Gastroesophageal sphincter (tissue), 4 donors: ENCODE results near the gene TMEM101. TPM values are rescaled to one million over a fixed set of nuclear protein-coding genes. Genes with fewer than 3 reads are reported as not detected.
"Not testable (repeated sequence)": the region's sequence is repeated elsewhere in the genome, so short reads cannot be mapped to it uniquely, and the experiment has no call there.

ENCODE experiments used
- ATAC-seq: fragments of 150-250 bp; one replicate; pipeline ENCODE4 v1.9.1; 2016; ENCODE audit warnings: mild to moderate bottlenecking, moderate library complexity
- H3K27ac ChIP-seq, 4 donors: fragments of 200-600 bp; sonication (generic) in 3 of 4; 1 replicate in 3 of 4; 2 replicates in 1 of 4; pipeline ENCODE4 v1.5.1; 2016 to 2019
- H3K27me3 ChIP-seq: fragments of 200-600 bp; sonication (generic); one replicate; pipeline ENCODE4 v1.5.1; 2019
- H3K36me3 ChIP-seq, 2 donors: fragments of 200-600 bp; sonication (generic); one replicate each; pipeline ENCODE4 v1.5.1; 2019; ENCODE audit warnings: control low read depth in 1 of 2
- H3K4me1 ChIP-seq, 3 donors: fragments of 200-600 bp; sonication (generic); 1 replicate in 2 of 3; 2 replicates in 1 of 3; pipeline ENCODE4 v1.5.1; 2016 to 2019; ENCODE audit warnings: control low read depth in 2 of 3
- H3K4me3 ChIP-seq, 2 donors: fragments of 200-600 bp; sonication (generic); one replicate each; pipeline ENCODE4 v1.5.1; 2019; ENCODE audit warnings: mild to moderate bottlenecking in 1 of 2, moderate library complexity in 1 of 2
- H3K9me3 ChIP-seq, 3 donors: fragments of 200-600 bp; sonication (generic); one replicate each; pipeline ENCODE4 v1.5.1; 2017 to 2019; ENCODE audit warnings: control low read depth in 2 of 3
- EP300 ChIP-seq: sonication (generic); formaldehyde crosslinking; IDR thresholded peaks from one replicate; pipeline ENCODE4 v1.6.1; 2017; ENCODE audit warnings: antibody characterized with exemption, mild to moderate bottlenecking
- POLR2A ChIP-seq, 2 donors: fragments of 450-650 bp; IDR thresholded peaks; one replicate each; pipeline ENCODE4 v1.6.1; 2017; ENCODE audit warnings: antibody characterized with exemption in 2 of 2, mild to moderate bottlenecking in 2 of 2, moderate library complexity in 1 of 2
- POLR2AphosphoS5 ChIP-seq: sonication (generic); formaldehyde crosslinking; IDR thresholded peaks from one replicate; pipeline ENCODE4 v1.6.1; 2017; ENCODE audit warnings: antibody characterized with exemption
- WGBS, 2 donors: methylation state at CpG; one replicate each; pipeline ENCODE4 v1.1.5; 2018; ENCODE audit warnings: low coverage in 1 of 2; 5-methylcytosine and 5-hydroxymethylcytosine counted together
- total RNA-seq, 4 donors: library from RNA; depleted of rRNA; stranded (reverse); fragments of >200 nt; gene quantifications; one replicate each; pipeline ENCODE4 v1.1.0, GENCODE V29; 2016
- TF ChIP-seq, protein P1 (sequence below), 4 experiments: fragments of 200-600 bp in 2 of 4; fragments of 450-650 bp in 2 of 4; sonication (generic) in 1 of 4; IDR thresholded peaks; one replicate each; pipeline ENCODE4 v1.5.1; 2017 to 2019; ENCODE audit warnings: antibody characterized with exemption in 4 of 4, mild to moderate bottlenecking in 2 of 4, moderate library complexity in 2 of 4

Gene TMEM101
- total RNA-seq, 4 donors from 2014 or later, result 27.6 to 39.8 (median 33.6) TPM

DNA sequence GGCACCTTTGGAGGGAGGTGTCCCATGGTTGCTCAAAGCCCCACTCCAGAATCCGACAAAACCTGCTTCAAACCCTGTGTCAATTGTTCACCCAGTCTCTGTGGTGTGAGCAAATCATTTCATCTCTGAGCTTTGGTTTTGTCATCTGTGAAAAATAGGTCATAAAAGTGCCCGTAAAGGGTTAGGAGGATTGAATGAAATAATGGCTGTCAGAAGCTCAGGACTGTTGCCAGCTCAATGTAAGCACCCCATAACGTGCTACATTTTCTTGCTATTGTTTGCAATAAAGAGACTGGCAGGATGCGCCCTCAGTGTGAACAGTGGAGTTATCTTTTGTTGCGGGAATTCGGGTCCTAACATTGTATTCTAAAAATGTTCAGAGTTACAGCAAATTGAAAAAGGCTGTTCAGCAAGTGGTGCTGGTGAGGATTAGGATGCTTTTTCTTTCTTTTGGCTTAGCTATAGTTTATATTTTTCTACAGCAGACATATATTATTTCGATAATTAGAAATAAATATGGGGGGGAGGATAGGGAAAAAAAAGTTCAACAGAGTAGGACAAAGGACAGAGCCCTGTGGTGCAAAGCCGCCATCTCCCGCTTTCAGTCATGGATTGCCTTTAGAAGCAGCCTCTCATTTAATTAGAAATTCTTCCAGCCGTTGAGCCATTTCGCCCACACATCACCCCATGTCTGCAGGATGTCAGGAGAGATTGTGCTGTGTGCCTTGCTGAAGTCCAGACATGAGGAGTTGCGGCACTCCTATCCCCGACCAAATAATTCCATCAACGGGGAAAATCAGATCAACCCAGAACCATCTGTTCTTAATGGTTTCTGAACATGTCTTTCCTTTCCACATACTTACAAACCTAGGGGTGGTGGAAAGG, 40.1 kb downstream of the TMEM101 start:
- H3K4me3 ChIP-seq, result no peak overlapping the region
- ATAC-seq, result no peak
- TF ChIP-seq, protein P1, sequence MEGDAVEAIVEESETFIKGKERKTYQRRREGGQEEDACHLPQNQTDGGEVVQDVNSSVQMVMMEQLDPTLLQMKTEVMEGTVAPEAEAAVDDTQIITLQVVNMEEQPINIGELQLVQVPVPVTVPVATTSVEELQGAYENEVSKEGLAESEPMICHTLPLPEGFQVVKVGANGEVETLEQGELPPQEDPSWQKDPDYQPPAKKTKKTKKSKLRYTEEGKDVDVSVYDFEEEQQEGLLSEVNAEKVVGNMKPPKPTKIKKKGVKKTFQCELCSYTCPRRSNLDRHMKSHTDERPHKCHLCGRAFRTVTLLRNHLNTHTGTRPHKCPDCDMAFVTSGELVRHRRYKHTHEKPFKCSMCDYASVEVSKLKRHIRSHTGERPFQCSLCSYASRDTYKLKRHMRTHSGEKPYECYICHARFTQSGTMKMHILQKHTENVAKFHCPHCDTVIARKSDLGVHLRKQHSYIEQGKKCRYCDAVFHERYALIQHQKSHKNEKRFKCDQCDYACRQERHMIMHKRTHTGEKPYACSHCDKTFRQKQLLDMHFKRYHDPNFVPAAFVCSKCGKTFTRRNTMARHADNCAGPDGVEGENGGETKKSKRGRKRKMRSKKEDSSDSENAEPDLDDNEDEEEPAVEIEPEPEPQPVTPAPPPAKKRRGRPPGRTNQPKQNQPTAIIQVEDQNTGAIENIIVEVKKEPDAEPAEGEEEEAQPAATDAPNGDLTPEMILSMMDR (IDR thresholded peaks at IDR 0.05), result no peak
- no peak for TF ChIP-seq POLR2A (IDR thresholded peaks at IDR 0.05)
- no peak for TF ChIP-seq POLR2AphosphoS5
- TF ChIP-seq EP300, result no peak
- H3K27me3 ChIP-seq, result peaks cover 45% of the 10 kb centered on the region
- no peak overlapping the region for H3K27ac ChIP-seq
- H3K36me3 ChIP-seq, result no peaks in the 10 kb centered on the region
- 41 to 43% methylated on average over 11 to 12 of the region's 14 CpGs for WGBS, 2 donors
- no peaks in the 10 kb centered on the region for H3K9me3 ChIP-seq
- H3K4me1 ChIP-seq, result no peaks in the 10 kb centered on the region

DNA sequence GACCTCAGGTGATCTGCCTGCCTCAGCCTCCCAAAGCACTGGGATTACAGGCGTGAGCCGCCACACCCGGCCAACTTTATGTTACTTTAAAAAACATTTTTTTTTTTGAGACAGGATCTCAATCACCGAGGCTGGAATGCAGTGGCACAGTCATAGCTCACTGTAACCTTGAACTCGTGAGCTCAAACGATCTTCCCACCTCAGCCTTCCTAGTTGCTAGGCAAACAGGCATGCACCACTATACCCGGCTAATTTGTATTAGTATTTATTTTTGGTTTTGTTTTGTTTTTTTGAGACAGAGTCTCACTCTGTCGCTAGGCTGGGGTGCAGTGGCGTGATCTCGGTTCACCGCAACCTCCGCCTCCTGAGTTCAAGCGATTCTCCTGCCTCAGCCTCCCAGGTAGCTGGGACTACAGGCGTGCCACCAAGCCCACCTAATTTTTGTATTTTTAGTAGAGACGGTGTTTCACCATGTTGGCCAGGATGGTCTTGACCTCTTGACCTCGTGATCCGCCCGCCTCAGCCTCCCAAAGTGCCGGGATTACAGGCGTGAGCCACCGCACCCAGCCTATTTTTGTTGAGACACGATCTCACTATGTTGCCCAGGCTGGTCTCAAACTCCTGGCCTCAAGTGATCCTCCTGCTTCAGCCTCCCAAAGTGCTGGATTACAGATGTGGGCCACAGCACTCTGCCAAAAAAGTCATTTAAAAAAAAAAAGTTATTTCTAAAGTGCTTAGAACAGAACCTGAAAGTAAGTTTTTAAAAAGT, 42.1 kb downstream of the TMEM101 start:
- H3K36me3 ChIP-seq, H3K4me3 ChIP-seq, H3K9me3 ChIP-seq, H3K4me1 ChIP-seq, H3K27ac ChIP-seq, ATAC-seq: not testable (repeated sequence)
- H3K27me3 ChIP-seq, result peaks cover 41% of the 10 kb centered on the region
- WGBS, 2 donors, result 68 to 87% methylated on average over 5 to 14 of the region's 22 CpGs

DNA sequence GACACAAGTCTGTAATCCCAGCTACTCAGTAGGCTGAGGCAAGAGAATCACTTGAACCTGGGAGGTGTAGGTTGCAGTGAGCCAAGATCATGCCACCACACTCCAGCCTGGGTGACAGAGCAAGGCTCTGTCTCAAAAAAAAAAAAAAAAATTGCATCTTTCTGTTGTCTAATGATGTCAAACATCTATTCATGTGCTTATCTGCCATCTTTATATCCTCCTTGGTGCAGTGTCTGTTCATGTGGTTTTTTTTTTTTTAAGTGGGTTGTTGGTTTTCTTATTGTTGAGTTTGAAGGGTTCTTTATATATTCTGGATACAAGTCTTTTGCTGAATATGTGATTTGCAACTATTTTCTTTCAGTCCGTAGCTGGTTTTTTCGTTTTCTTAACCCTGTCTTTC, 43.3 kb downstream of the TMEM101 start:
- H3K27ac ChIP-seq, H3K4me3 ChIP-seq: not testable (repeated sequence)
- 48 to 50% methylated on average over 2 of the region's 2 CpGs for WGBS, 2 donors

DNA sequence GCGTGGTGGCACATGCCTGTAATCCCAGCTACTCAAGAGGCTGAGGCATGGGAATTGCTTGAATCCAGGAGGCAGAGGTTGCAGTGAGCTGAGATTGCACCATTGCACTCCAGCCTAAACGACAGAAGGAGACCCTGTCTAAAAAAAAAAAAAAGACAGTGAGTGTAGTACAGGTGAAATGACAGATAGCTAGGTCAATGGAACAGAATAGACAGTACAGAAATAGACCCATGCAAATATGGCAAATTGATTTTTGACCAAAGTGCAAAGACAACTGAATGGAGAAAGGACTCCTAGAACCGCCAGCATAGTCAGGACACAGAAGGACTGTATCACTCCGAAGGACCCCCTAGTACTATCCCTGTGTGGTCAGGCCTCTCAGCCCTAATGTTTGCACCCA, 44.4 kb downstream of the TMEM101 start:
- Histone ChIP-seq H3K27me3 (peaks cover 30% of the 10 kb centered on the region), H3K27ac (no peak overlapping the region), H3K9me3 (no peaks in the 10 kb centered on the region), H3K4me1 (peaks cover 0 to 4% (median 0%) of the 10 kb centered on the region in 3 donors), H3K36me3 (no peaks in the 10 kb centered on the region), H3K4me3 (no peak overlapping the region)
- no peak for ATAC-seq
- WGBS, 2 donors, result 59 to 80% methylated on average over 1 to 3 of the region's 4 CpGs
- TF ChIP-seq, protein P1 (IDR thresholded peaks at IDR 0.05), result no peak

More for the DNA sequence above, 43.3 kb downstream of the TMEM101 start:
- not testable (repeated sequence) for H3K4me1 ChIP-seq, H3K9me3 ChIP-seq, H3K36me3 ChIP-seq, ATAC-seq
- H3K27me3 ChIP-seq, result peaks cover 30% of the 10 kb centered on the region

DNA sequence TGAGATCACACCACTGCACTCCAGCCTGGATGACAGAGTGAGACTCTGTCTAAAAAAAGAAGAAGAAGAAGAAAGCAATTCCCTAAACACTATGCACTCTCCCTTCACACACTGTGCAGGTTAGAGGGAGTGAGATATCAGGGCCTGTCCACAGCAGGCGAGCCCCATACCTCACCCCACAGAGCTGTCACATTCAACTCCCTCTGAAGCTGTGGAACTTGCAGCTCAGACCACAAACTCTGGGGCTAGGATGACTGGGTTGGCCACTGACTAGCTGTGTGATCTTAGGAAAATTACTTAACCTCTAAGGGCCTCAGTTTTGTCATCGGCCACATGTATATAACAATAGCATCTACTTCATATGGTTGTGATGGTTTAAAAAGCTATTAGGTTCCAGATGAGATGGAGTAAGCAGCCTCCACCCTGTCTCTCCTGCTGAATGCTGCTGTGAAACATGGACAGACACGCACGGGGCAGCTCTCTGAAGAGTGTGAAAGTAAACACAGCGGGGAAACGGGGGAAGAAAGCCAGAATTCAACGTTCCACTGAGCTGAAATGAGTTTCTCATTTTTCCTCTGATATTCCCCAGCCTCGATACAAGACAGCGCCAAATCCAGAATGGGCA, 47.4 kb downstream of the TMEM101 start:
- H3K9me3 ChIP-seq, result no peaks in the 10 kb centered on the region
- TF ChIP-seq EP300 (no peak), POLR2AphosphoS5 (no peak), POLR2A (IDR thresholded peaks at IDR 0.05) (no peak)
- TF ChIP-seq, protein P1 (IDR thresholded peaks at IDR 0.05), result no peak
- H3K4me1 ChIP-seq, result peaks cover 0 to 4% (median 0%) of the 10 kb centered on the region in 3 donors

More for the DNA sequence above, 47.4 kb downstream of the TMEM101 start:
- no peak for ATAC-seq
- 19 to 21% methylated on average over 8 of the region's 9 CpGs for WGBS, 2 donors
- Histone ChIP-seq H3K36me3 (no peaks in the 10 kb centered on the region), H3K27me3 (peaks cover 16% of the 10 kb centered on the region), H3K27ac (no peak overlapping the region), H3K4me3 (no peak overlapping the region)
